Right atrium auricular region (tissue), 2 donors: ENCODE data around the gene PJA1. TPM values are rescaled to one million over a fixed set of nuclear protein-coding genes. Genes with fewer than 3 reads are reported as not detected.

Experiments used
- DNase-seq: peaks from one replicate; pipeline ENCODE4 v3.0.0-alpha.2; 2019; ENCODE audit warnings: low spot score
- H3K27ac ChIP-seq, 2 donors: fragments of 200-600 bp; sonication (generic); 1 replicate in 1 of 2; 2 replicates in 1 of 2; pipeline ENCODE4 v1.5.1; 2016 to 2019
- H3K27me3 ChIP-seq, 2 donors: fragments of 200-600 bp; sonication (generic); one replicate each; pipeline versions ENCODE4 v1.5.1 to v1.6.0; 2017 to 2019
- H3K36me3 ChIP-seq: fragments of 200-600 bp; sonication (generic); one replicate; pipeline ENCODE4 v1.5.1; 2016
- H3K4me1 ChIP-seq, 2 donors: fragments of 200-600 bp; sonication (generic); one replicate each; pipeline versions ENCODE4 v1.5.1 to v1.6.0; 2017 to 2019
- H3K4me3 ChIP-seq, 2 donors: fragments of 200-600 bp; sonication (generic); 1 replicate in 1 of 2; 2 replicates in 1 of 2; pipeline ENCODE4 v1.5.1; 2017 to 2019; ENCODE audit warnings: mild to moderate bottlenecking in 1 of 2, moderate library complexity in 1 of 2
- H3K9me3 ChIP-seq, 2 donors: fragments of 200-600 bp; sonication (generic); one replicate each; pipeline ENCODE4 v1.5.1; 2019
- total RNA-seq, 2 donors: library from RNA; depleted of rRNA; stranded (reverse); fragments of >200 nt; gene quantifications; one replicate each; pipeline ENCODE4 v1.1.0, GENCODE V29; 2016
- TF ChIP-seq, protein P1 (sequence below), 2 donors: fragments of 200-600 bp; sonication (generic); IDR thresholded peaks; one replicate each; pipeline ENCODE4 v1.5.1; 2019; ENCODE audit warnings: antibody characterized with exemption in 2 of 2

The PJA1 gene
- total RNA-seq, 2 donors from 2014 or later = 11.7 to 18.8 TPM

DNA sequence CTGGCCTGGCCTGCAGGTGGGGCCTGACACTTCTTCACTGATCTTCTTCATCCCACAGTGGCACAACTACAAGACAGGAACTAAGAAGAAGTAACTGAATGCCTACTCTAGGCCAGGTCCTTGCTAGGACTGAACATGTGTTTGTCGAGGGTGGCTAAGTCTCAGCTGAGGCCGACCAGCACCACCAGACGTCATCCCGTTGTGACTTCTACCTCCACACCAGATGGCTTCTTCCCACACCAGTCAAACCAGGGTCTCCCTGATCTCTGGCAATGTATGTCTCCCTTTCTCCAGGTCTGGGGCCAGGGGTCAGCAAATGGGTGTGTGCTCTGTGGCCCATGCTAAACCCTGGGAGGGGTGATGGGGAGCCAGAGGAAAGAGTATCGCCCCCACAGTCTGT lies 40.2 kb downstream of the PJA1 start:
- TF ChIP-seq, protein P1, sequence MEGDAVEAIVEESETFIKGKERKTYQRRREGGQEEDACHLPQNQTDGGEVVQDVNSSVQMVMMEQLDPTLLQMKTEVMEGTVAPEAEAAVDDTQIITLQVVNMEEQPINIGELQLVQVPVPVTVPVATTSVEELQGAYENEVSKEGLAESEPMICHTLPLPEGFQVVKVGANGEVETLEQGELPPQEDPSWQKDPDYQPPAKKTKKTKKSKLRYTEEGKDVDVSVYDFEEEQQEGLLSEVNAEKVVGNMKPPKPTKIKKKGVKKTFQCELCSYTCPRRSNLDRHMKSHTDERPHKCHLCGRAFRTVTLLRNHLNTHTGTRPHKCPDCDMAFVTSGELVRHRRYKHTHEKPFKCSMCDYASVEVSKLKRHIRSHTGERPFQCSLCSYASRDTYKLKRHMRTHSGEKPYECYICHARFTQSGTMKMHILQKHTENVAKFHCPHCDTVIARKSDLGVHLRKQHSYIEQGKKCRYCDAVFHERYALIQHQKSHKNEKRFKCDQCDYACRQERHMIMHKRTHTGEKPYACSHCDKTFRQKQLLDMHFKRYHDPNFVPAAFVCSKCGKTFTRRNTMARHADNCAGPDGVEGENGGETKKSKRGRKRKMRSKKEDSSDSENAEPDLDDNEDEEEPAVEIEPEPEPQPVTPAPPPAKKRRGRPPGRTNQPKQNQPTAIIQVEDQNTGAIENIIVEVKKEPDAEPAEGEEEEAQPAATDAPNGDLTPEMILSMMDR (IDR thresholded peaks at IDR 0.05) = no peak
- DNase-seq = no peak
- no peak overlapping the region for H3K27ac ChIP-seq
- no peaks in the 10 kb centered on the region for H3K9me3 ChIP-seq
- H3K36me3 ChIP-seq = no peaks in the 10 kb centered on the region
- no peak overlapping the region for H3K4me3 ChIP-seq
- no peaks in the 10 kb centered on the region for H3K27me3 ChIP-seq
- H3K4me1 ChIP-seq = peaks cover 0 to 8% of the 10 kb centered on the region in 2 donors

DNA sequence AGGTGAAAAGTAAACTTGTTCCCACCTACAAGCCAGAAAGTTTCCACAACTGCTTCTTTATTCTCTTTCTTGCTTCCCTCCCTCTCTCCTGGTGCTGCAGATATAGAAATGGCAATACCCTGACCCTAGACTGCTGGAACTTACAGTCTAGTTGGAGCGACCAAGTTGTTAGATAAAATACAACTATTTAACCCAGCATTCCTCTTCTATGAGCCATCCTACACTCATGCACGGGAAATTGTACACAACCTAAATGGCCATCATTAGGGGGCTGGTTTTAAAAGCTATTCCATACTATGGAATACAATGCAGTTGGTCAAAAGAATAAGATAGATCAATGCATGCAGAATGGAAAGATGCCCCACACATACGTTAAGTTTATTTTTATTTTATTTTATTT lies 41.1 kb downstream of the PJA1 start:
- TF ChIP-seq, protein P1 (IDR thresholded peaks at IDR 0.05) = no peak
- H3K9me3 ChIP-seq = no peaks in the 10 kb centered on the region
- DNase-seq = no peak
- no peak overlapping the region for H3K4me3 ChIP-seq
- peaks cover 0 to 8% of the 10 kb centered on the region in 2 donors for H3K4me1 ChIP-seq
- H3K27ac ChIP-seq = no peak overlapping the region
- H3K36me3 ChIP-seq = no peaks in the 10 kb centered on the region
- H3K27me3 ChIP-seq = no peaks in the 10 kb centered on the region

DNA sequence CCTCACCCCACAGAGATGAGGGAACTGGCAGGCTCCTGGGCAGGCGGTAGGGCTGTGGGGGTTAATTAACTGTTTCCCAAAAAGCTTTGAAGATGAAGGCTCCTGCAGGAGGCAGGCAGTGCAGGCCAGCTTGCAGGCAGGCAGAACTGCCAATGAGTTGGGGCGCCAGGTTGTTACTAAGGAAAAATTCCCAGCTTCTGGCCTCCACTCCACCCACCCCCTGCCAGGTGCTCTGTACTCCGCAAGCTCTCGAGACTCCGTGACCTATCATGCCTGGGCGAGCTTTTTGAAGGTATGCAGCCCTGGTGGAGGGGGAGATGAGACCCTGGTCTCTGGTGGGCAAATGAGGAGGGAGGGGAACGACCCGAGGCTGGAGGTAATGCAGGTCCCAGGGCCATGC lies 41.8 kb downstream of the PJA1 start:
- H3K4me3 ChIP-seq = no peak overlapping the region
- DNase-seq = no peak
- no peak overlapping the region for H3K27ac ChIP-seq
- H3K4me1 ChIP-seq = peaks cover 0 to 4% of the 10 kb centered on the region in 2 donors
- TF ChIP-seq, protein P1 (IDR thresholded peaks at IDR 0.05) = no peak
- H3K27me3 ChIP-seq = no peaks in the 10 kb centered on the region
- no peaks in the 10 kb centered on the region for H3K36me3 ChIP-seq
- H3K9me3 ChIP-seq = no peaks in the 10 kb centered on the region

DNA sequence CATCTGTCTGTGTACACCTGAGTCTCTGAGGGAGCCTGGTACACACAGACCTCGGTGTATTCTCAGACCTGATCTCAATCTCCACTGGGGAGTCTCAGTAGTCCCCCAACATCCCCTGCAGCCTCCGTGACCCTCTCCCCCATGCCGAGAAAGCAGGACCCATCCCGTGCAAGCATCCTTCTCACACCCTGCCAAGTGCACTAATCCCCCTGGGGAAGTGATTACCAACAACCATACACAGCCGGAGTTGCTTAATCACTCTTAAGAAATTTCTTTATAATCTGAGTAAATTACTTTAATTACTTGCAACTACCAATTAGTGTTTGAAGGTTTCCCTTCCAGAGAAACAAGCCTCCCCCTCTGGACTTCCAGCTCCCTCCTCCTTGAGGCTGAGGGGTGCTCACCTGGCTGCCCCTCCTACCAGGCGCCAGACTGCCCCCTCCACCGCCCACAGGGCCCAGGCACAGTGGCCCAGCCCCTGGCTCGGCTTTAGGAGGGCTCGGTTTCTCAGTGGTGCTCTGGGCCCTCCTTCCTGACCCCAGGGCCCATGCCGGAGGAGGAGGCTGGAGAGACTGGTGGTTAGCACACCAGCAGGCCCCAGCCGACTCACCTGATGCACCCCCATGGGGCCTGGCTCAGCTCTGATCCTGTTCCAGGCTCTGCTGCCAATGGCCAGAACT lies 43.8 kb downstream of the PJA1 start:
- Histone ChIP-seq H3K4me1 (no peaks in the 10 kb centered on the region), H3K9me3 (no peaks in the 10 kb centered on the region), H3K4me3 (no peak overlapping the region), H3K27me3 (no peaks in the 10 kb centered on the region), H3K27ac (no peak overlapping the region), H3K36me3 (no peaks in the 10 kb centered on the region)
- TF ChIP-seq, protein P1 (IDR thresholded peaks at IDR 0.05) = no peak
- DNase-seq = no peak

DNA sequence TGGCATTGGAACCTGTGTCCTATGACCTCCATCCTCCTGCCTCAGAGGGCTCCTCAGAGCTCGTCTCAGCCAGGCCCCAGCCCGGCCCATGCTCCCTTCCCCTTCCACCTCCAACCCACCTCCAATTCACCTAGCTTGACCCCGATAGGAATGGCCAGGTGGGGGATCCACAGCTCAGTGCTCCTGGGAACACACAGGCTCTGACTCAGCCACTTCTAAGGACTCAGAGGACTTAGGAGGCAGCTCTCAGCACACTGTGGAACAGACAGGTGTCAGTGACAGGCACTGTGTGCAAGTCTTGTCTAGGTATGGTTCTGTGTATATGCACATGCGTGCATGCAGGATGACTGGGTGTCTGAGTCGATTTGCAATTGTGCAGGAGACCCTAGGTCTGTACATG lies 44.8 kb downstream of the PJA1 start:
- Histone ChIP-seq H3K9me3 (no peaks in the 10 kb centered on the region), H3K4me1 (no peaks in the 10 kb centered on the region), H3K27ac (no peak overlapping the region), H3K4me3 (no peak overlapping the region), H3K27me3 (no peaks in the 10 kb centered on the region), H3K36me3 (no peaks in the 10 kb centered on the region)
- DNase-seq = no peak
- TF ChIP-seq, protein P1 (IDR thresholded peaks at IDR 0.05) = no peak

DNA sequence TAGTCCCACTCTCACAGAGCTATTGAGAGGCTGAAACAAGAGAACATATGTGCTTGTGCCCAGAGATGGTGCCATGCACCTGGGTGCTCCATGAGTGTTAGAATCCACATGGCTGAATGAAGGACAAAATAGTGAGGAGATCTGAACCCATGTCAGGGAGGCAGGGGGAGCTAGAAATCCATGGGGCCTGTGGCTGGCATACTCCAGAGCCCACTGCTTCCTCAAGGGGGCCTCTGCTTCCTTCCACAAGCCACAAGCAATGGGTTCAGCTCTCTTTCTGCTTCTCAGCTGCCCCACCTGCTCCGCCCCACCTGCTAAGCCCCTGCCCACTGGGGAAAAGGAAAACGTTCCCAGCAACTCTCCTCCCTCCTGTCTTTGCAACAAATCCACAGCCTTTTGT lies 46.1 kb downstream of the PJA1 start:
- no peak overlapping the region for H3K27ac ChIP-seq
- no peaks in the 10 kb centered on the region for H3K9me3 ChIP-seq
- H3K36me3 ChIP-seq = no peaks in the 10 kb centered on the region

More for the DNA sequence above, 46.1 kb downstream of the PJA1 start:
- H3K27me3 ChIP-seq = no peaks in the 10 kb centered on the region
- no peaks in the 10 kb centered on the region for H3K4me1 ChIP-seq
- TF ChIP-seq, protein P1 (IDR thresholded peaks at IDR 0.05) = no peak
- no peak overlapping the region for H3K4me3 ChIP-seq
- no peak for DNase-seq
